B cell (primary cell): Measurements from ENCODE around the gene FAM227B. TPM values are rescaled to one million over a fixed set of nuclear protein-coding genes. Genes with fewer than 3 reads are reported as not detected.

Source experiments
- ATAC-seq: fragments of 200-7000 bp; cut with Tn5 transposase; one replicate; pipeline ENCODE4 v1.10.0; 2021; ENCODE audit warnings: low read depth, mild to moderate bottlenecking, moderate number of reproducible peaks, moderate library complexity
- CTCF ChIA-PET: fragments of 350-600 bp; sonication (Branson Sonifier 250); formaldehyde crosslinking; loops from one replicate; lab custom pipeline; 2021; ENCODE audit warnings: antibody characterized with exemption, inconsistent platforms; lab: Charles Lee
- POLR2A ChIA-PET: fragments of 350-600 bp; sonication (Branson Sonifier 250); formaldehyde crosslinking; loops from one replicate; lab custom pipeline; 2021; ENCODE audit warnings: antibody characterized with exemption; lab: Charles Lee
- DNase-seq: peaks from one replicate; pipeline ENCODE4 v3.0.0; 2013
- H2AFZ ChIP-seq: 2 replicates; pipeline ENCODE4 v1.6.1; 2012; ENCODE audit warnings: mild to moderate bottlenecking, low read depth, low read length; ENCODE audit not compliant: insufficient read depth, poor library complexity, severe bottlenecking
- H3K27ac ChIP-seq, 2 donors: 1 replicate in 1 of 2; 2 replicates in 1 of 2; pipeline ENCODE4 v1.5.1; 2012 to 2013; ENCODE audit warnings: low read length in 2 of 2, mild to moderate bottlenecking in 2 of 2, moderate library complexity in 1 of 2
- H3K27me3 ChIP-seq, 4 experiments: fragments of 200-600 bp in 1 of 4; sonication (generic) in 1 of 4; replicated peaks in 1 of 4; 1 replicate in 2 of 4; 2 replicates in 2 of 4; pipeline versions ENCODE4 v1.6.1 to v1.7.0; 2013 to 2016; ENCODE audit warnings: low read length in 3 of 4, mild to moderate bottlenecking in 2 of 4, mixed read lengths in 1 of 4, moderate library complexity in 1 of 4; ENCODE audit not compliant: insufficient read depth in 4 of 4, control insufficient read depth in 3 of 4; ENCODE audit errors: control extremely low read depth in 1 of 4
- H3K36me3 ChIP-seq, 2 experiments: replicated peaks in 1 of 2; 1 replicate in 1 of 2; 2 replicates in 1 of 2; pipeline versions ENCODE4 v1.6.1 to v1.7.1; 2013; ENCODE audit warnings: low read length in 1 of 2; ENCODE audit not compliant: insufficient read depth in 2 of 2, control insufficient read depth in 1 of 2; ENCODE audit errors: control extremely low read depth in 1 of 2, extremely low read depth in 1 of 2
- H3K4me1 ChIP-seq, 2 donors: fragments of 200-600 bp in 1 of 2; sonication (generic) in 1 of 2; 1 replicate in 1 of 2; 2 replicates in 1 of 2; pipeline versions ENCODE4 v1.5.1 to v1.6.1; 2013 to 2017; ENCODE audit warnings: low read length in 2 of 2; ENCODE audit not compliant: control insufficient read depth in 2 of 2, insufficient read depth in 2 of 2
- H3K4me2 ChIP-seq: replicated peaks from 2 replicates; pipeline ENCODE3; 2012; ENCODE audit warnings: mild to moderate bottlenecking, low read depth, low read length; ENCODE audit not compliant: poor library complexity, severe bottlenecking
- H3K4me3 ChIP-seq, 5 experiments: fragments of 200-600 bp in 1 of 5; sonication (generic) in 1 of 5; 1 replicate in 3 of 5; 2 replicates in 2 of 5; pipeline versions ENCODE4 v1.5.1 to v1.7.0; 2011 to 2016; ENCODE audit warnings: low read length in 4 of 5, mild to moderate bottlenecking in 4 of 5, low read depth in 2 of 5, control low read depth in 1 of 5, moderate library complexity in 1 of 5; ENCODE audit not compliant: insufficient read depth in 1 of 5; ENCODE audit errors: control extremely low read depth in 1 of 5, extremely low read depth in 1 of 5
- H3K79me2 ChIP-seq: fragments of 200-600 bp; sonication (generic); one replicate; pipeline ENCODE4 v1.6.0; 2016; ENCODE audit warnings: low read length; ENCODE audit not compliant: control insufficient read depth, insufficient read depth
- H3K9ac ChIP-seq: fragments of 200-600 bp; sonication (generic); 2 replicates; pipeline ENCODE4 v1.6.1; 2017; ENCODE audit warnings: mild to moderate bottlenecking, low read length, moderate library complexity
- H3K9me3 ChIP-seq, 3 donors: one replicate each; pipeline versions ENCODE4 v1.6.1 to v1.7.1; 2013; ENCODE audit warnings: low read length in 2 of 3; ENCODE audit not compliant: control insufficient read depth in 2 of 3, insufficient read depth in 1 of 3; ENCODE audit errors: control extremely low read depth in 1 of 3
- H4K20me1 ChIP-seq: 2 replicates; pipeline ENCODE4 v1.6.0; 2012; ENCODE audit warnings: mild to moderate bottlenecking, low read length; ENCODE audit not compliant: insufficient read depth, control insufficient read depth, poor library complexity, severe bottlenecking
- H3K27ac Mint-ChIP-seq: one replicate; pipeline ENCODE4 v1.8.0; 2021; ENCODE audit warnings: mixed read lengths
- H3K27me3 Mint-ChIP-seq: one replicate; pipeline ENCODE4 v1.8.0; 2021; ENCODE audit warnings: mixed read lengths
- H3K4me1 Mint-ChIP-seq: one replicate; pipeline ENCODE4 v1.8.0; 2021; ENCODE audit warnings: mixed read lengths
- H3K4me3 Mint-ChIP-seq: one replicate; pipeline ENCODE4 v1.8.0; 2021; ENCODE audit warnings: mixed read lengths
- H3K9me3 Mint-ChIP-seq: one replicate; pipeline ENCODE4 v1.8.0; 2022; ENCODE audit warnings: mixed read lengths; ENCODE audit not compliant: insufficient read depth
- EZH2 ChIP-seq: IDR thresholded peaks from 2 replicates; pipeline ENCODE4 v1.6.1; 2012; ENCODE audit warnings: borderline replicate concordance, low read depth, mild to moderate bottlenecking, moderate library complexity, low read length; ENCODE audit not compliant: insufficient read depth, poor library complexity, severe bottlenecking
- WGBS: methylation state at CpG from one replicate; pipeline ENCODE4 v1.1.5; 2013; ENCODE audit warnings: missing lambda C conversion rate; ENCODE audit not compliant: insufficient coverage; 5-methylcytosine and 5-hydroxymethylcytosine counted together
- intact Hi-C: fragments of 100-400 bp; cut with micrococcal nuclease; formaldehyde crosslinking; loops from one replicate; pipeline ENCODE4 v1.10.0; 2022
- polyA plus RNA-seq: library from polyadenylated mRNA; depleted of rRNA; stranded (reverse); fragments of >200 nt; gene quantifications from 2 replicates; pipeline ENCODE4 v1.2.3, GENCODE V29; 2012
- total RNA-seq, 2 donors: library from RNA; stranded (reverse); fragments of 120-200 nt in 1 of 2; gene quantifications; 1 replicate in 1 of 2; 2 replicates in 1 of 2; pipeline versions ENCODE4 v1.2.3 to v1.2.4, GENCODE V29; 2013 to 2022
- TF ChIP-seq, protein P1 (sequence below): fragments of 200-600 bp; IDR thresholded peaks from one replicate; pipeline ENCODE4 v1.8.0; 2022; ENCODE audit warnings: antibody characterized with exemption, mild to moderate bottlenecking

FAM227B gene
- total and polyA plus RNA-seq, 2 donors (not counting 1 experiment from before 2014, with no cell fraction given) = 5.6 to 8.9 TPM

DNA sequence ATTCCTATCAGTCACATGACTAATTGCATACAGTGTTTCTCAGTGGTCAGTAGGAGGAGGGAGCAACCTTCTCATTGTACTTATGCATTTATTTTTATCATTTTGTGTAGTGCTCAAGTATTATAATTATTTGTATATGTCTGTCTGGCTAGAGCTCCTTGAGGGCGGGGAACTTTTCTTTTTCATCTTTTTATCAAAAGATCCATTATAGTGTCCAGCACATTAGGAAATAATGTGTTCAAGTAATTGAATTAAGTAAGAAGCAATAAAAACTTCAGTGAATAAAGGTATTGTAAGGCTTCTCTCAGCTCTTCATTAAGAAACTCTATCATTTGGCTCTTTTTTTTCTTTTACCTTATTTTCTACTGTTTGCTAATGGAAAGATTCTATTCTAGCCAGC is 178.8 kb downstream of the FAM227B start:
- no CpG with 5 or more reads among the region's 1 CpG for WGBS
- Histone ChIP-seq H3K4me2 (no peak overlapping the region), H4K20me1 (no peaks in the 10 kb centered on the region), H3K4me3 (no peak overlapping the region), H3K79me2 (no peaks in the 10 kb centered on the region), H3K9me3 (no peaks in the 10 kb centered on the region), H3K27me3 (no peaks in the 10 kb centered on the region), H3K9ac (no peak overlapping the region), H3K27ac (no peak overlapping the region), H2AFZ (no peak overlapping the region), H3K4me1 (peaks cover 6 to 14% of the 10 kb centered on the region in 2 donors), H3K36me3 (no peaks in the 10 kb centered on the region)
- H3K4me1 Mint-ChIP-seq = peaks cover 18% of the 10 kb centered on the region
- no peak for TF ChIP-seq EZH2
- TF ChIP-seq, protein P1, sequence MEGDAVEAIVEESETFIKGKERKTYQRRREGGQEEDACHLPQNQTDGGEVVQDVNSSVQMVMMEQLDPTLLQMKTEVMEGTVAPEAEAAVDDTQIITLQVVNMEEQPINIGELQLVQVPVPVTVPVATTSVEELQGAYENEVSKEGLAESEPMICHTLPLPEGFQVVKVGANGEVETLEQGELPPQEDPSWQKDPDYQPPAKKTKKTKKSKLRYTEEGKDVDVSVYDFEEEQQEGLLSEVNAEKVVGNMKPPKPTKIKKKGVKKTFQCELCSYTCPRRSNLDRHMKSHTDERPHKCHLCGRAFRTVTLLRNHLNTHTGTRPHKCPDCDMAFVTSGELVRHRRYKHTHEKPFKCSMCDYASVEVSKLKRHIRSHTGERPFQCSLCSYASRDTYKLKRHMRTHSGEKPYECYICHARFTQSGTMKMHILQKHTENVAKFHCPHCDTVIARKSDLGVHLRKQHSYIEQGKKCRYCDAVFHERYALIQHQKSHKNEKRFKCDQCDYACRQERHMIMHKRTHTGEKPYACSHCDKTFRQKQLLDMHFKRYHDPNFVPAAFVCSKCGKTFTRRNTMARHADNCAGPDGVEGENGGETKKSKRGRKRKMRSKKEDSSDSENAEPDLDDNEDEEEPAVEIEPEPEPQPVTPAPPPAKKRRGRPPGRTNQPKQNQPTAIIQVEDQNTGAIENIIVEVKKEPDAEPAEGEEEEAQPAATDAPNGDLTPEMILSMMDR = no peak
- no peak overlapping the region for H3K27ac Mint-ChIP-seq
- no peak overlapping the region for H3K4me3 Mint-ChIP-seq
- DNase-seq (no peak), ATAC-seq (no peak)
- intact Hi-C loops = no loop called here
- ChIA-PET CTCF (interaction anchor here (1.4 kb wide), 1 partner anchor 19 kb away, joined by 5 read pairs; the partner anchor contains the start of gene FGF7), POLR2A (no interaction called here)
- H3K9me3 Mint-ChIP-seq = no peaks in the 10 kb centered on the region
- H3K27me3 Mint-ChIP-seq = peaks cover 8% of the 10 kb centered on the region

DNA sequence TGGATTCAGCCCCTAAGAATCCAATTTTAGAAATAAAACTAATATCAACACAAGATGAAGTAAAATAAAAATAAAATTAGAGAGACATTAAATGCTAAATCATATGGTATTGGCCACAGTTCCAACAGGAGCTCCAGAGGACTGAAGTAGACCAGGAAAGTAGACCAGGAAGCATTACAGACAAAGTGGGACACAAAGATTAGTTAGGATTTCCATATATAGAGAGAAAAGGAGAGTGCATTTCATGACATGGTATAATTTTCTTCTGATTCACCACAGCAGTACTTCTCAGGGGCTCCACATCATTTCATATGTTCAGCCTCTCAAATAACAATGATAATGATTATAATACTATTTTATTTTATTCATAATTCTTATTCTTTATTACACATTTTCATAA is 179.3 kb downstream of the FAM227B start:
- H3K9me3 ChIP-seq = no peaks in the 10 kb centered on the region
- DNase-seq (no peak), ATAC-seq (no peak)
- Mint-ChIP-seq H3K27ac (no peak overlapping the region), H3K4me3 (no peak overlapping the region), H3K4me1 (peaks cover 18% of the 10 kb centered on the region), H3K9me3 (no peaks in the 10 kb centered on the region), H3K27me3 (peaks cover 8% of the 10 kb centered on the region)
- H3K79me2 ChIP-seq = no peaks in the 10 kb centered on the region
- H3K36me3 ChIP-seq = no peaks in the 10 kb centered on the region
- intact Hi-C loops = no loop called here
- POLR2A ChIA-PET = no interaction called here
- H3K4me1 ChIP-seq = peaks cover 6 to 14% of the 10 kb centered on the region in 2 donors
- CTCF ChIA-PET = interaction anchor here (1.4 kb wide), 1 partner anchor 19 kb away, joined by 5 read pairs; the partner anchor contains the start of gene FGF7
- no peaks in the 10 kb centered on the region for H3K27me3 ChIP-seq
- H3K27ac ChIP-seq = no peak overlapping the region
- no peak for TF ChIP-seq EZH2
- TF ChIP-seq, protein P1 = no peak
- H2AFZ ChIP-seq = no peak overlapping the region
- no peak overlapping the region for H3K9ac ChIP-seq
- H4K20me1 ChIP-seq = no peaks in the 10 kb centered on the region
- H3K4me3 ChIP-seq = no peak overlapping the region
- no peak overlapping the region for H3K4me2 ChIP-seq
